ENCODE results near the gene OCA2. TPM values are rescaled to one million over a fixed set of nuclear protein-coding genes. Genes with fewer than 3 reads are reported as not detected.

OCA2 gene
- total and polyA plus RNA-seq, 4 experiments from 2014 or later: not detected

GRCh38 chr15:27776501-27776900, 322.6 kb downstream of the OCA2 start:
- H3K36me3 ChIP-seq (ENCODE audit: insufficient read depth, low read length): no peaks in the 10 kb centered on the region
- ChIA-PET POLR2A (ENCODE audit: partially characterized antibody) (no interaction called here), CTCF (ENCODE audit: partially characterized antibody) (no interaction called here)
- H3K4me1 ChIP-seq (ENCODE audit: insufficient read depth, low read length): no peaks in the 10 kb centered on the region
- H3K27me3 Mint-ChIP-seq: no peaks in the 10 kb centered on the region
- H3K9me3 ChIP-seq (ENCODE audit: control insufficient read depth in 1 of 2, low read length in 2 of 2): no peaks in the 10 kb centered on the region
- no peaks in the 10 kb centered on the region for H3K36me3 Mint-ChIP-seq
- H3K4me1 Mint-ChIP-seq: no peaks in the 10 kb centered on the region
- no peak overlapping the region for H3K4me3 Mint-ChIP-seq
- intact Hi-C loops (cut with micrococcal nuclease): no loop called here
- DNase-seq: no peak
- no peak overlapping the region for H3K4me3 ChIP-seq (ENCODE audit: low read length in 2 of 2)
- H3K27me3 ChIP-seq (ENCODE audit: insufficient read depth, low read length): no peaks in the 10 kb centered on the region
- peaks cover 0 to 8% (median 4%) of the 10 kb centered on the region in 8 donors for H3K9me3 Mint-ChIP-seq
- no peak overlapping the region for H3K27ac Mint-ChIP-seq
- H3K27ac ChIP-seq (ENCODE audit: low read depth, low read length): no peak overlapping the region

- ChIA-PET POLR2A (ENCODE audit: partially characterized antibody) (no interaction called here), CTCF (ENCODE audit: partially characterized antibody) (no interaction called here)
- Histone ChIP-seq H3K4me3 (ENCODE audit: low read length in 2 of 2) (no peak overlapping the region), H3K36me3 (ENCODE audit: insufficient read depth, low read length) (no peaks in the 10 kb centered on the region), H3K9me3 (ENCODE audit: control insufficient read depth in 1 of 2, low read length in 2 of 2) (no peaks in the 10 kb centered on the region), H3K4me1 (ENCODE audit: insufficient read depth, low read length) (no peaks in the 10 kb centered on the region), H3K27ac (ENCODE audit: low read depth, low read length) (no peak overlapping the region), H3K27me3 (ENCODE audit: insufficient read depth, low read length) (no peaks in the 10 kb centered on the region)
- H3K27ac Mint-ChIP-seq: no peak overlapping the region
- intact Hi-C loops (cut with micrococcal nuclease): no loop called here
- no peak for DNase-seq
- peaks cover 0 to 8% (median 5%) of the 10 kb centered on the region in 8 donors for H3K9me3 Mint-ChIP-seq
- no peak overlapping the region for H3K4me3 Mint-ChIP-seq
- H3K27me3 Mint-ChIP-seq: no peaks in the 10 kb centered on the region
- no peaks in the 10 kb centered on the region for H3K4me1 Mint-ChIP-seq
- H3K36me3 Mint-ChIP-seq: no peaks in the 10 kb centered on the region
Measured at GRCh38 chr15:27774638-27775037, 324.5 kb downstream of the OCA2 start.

DNA sequence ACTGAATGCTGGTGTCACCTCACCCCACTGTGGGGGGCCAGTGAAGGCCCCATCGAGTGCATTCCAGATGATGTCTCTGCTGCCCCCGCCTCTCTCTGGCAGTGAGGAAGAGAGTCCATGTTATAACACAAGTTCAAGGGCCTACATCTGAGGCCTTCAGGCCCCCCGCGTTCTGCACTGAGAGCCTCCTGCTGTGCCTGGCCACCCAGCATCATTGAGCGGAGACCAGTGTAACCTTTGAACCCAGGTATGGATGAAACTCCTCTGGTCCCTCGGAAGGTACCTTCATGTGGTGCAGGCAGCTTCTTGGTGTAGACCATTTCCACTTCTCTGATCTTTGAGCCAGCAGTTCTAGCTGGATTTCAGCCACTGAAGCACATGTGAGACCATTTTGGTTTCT, 324.9 kb downstream of the OCA2 start:
- ChIA-PET POLR2A (ENCODE audit: partially characterized antibody) (no interaction called here), CTCF (ENCODE audit: partially characterized antibody) (no interaction called here)
- Mint-ChIP-seq H3K27ac (no peak overlapping the region), H3K27me3 (no peaks in the 10 kb centered on the region), H3K4me1 (no peaks in the 10 kb centered on the region), H3K9me3 (peaks cover 0 to 11% (median 6%) of the 10 kb centered on the region in 8 donors), H3K4me3 (no peak overlapping the region), H3K36me3 (no peaks in the 10 kb centered on the region)
- H3K4me3 ChIP-seq (ENCODE audit: low read length in 2 of 2): no peak overlapping the region
- no peak overlapping the region for H3K27ac ChIP-seq (ENCODE audit: low read depth, low read length)
- intact Hi-C loops (cut with micrococcal nuclease): no loop called here
- no peak for DNase-seq
- H3K4me1 ChIP-seq (ENCODE audit: insufficient read depth, low read length): no peaks in the 10 kb centered on the region
- H3K9me3 ChIP-seq (ENCODE audit: control insufficient read depth in 1 of 2, low read length in 2 of 2): no peaks in the 10 kb centered on the region
- no peaks in the 10 kb centered on the region for H3K27me3 ChIP-seq (ENCODE audit: insufficient read depth, low read length)
- H3K36me3 ChIP-seq (ENCODE audit: insufficient read depth, low read length): no peaks in the 10 kb centered on the region

DNA sequence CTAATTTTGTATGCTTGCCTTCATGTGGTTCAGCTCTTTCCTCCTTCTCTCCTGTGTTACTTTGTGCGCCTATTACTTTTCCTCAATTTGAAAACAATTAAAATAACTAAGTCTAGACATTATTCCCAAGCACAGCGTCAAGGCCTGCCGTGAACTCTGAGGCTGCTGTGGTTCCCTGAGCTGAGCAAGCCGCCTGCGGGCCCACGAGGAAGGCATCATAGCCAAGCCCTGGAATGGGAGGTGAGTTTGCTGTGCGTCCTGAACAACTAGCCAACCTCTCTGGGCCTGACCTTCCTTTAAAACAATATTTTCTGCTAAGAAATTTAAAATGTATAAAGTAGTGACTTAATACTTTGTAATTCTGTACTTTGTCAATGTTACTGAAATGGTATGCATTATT, 327.2 kb downstream of the OCA2 start:
- Histone ChIP-seq H3K4me1 (ENCODE audit: insufficient read depth, low read length) (no peaks in the 10 kb centered on the region), H3K36me3 (ENCODE audit: insufficient read depth, low read length) (no peaks in the 10 kb centered on the region), H3K9me3 (ENCODE audit: control insufficient read depth in 1 of 2, low read length in 2 of 2) (no peaks in the 10 kb centered on the region), H3K27ac (ENCODE audit: low read depth, low read length) (no peak overlapping the region), H3K27me3 (ENCODE audit: insufficient read depth, low read length) (no peaks in the 10 kb centered on the region), H3K4me3 (ENCODE audit: low read length in 2 of 2) (no peak overlapping the region)
- CTCF ChIA-PET (ENCODE audit: partially characterized antibody): no interaction called here
- no peak overlapping the region for H3K27ac Mint-ChIP-seq
- H3K9me3 Mint-ChIP-seq: peaks cover 4 to 16% (median 10%) of the 10 kb centered on the region in 8 donors
- POLR2A ChIA-PET (ENCODE audit: partially characterized antibody): no interaction called here
- H3K4me3 Mint-ChIP-seq: no peak overlapping the region
- no peaks in the 10 kb centered on the region for H3K27me3 Mint-ChIP-seq
- no peak for DNase-seq
- intact Hi-C loops (cut with micrococcal nuclease): no loop called here
- no peaks in the 10 kb centered on the region for H3K4me1 Mint-ChIP-seq
- no peaks in the 10 kb centered on the region for H3K36me3 Mint-ChIP-seq

DNA sequence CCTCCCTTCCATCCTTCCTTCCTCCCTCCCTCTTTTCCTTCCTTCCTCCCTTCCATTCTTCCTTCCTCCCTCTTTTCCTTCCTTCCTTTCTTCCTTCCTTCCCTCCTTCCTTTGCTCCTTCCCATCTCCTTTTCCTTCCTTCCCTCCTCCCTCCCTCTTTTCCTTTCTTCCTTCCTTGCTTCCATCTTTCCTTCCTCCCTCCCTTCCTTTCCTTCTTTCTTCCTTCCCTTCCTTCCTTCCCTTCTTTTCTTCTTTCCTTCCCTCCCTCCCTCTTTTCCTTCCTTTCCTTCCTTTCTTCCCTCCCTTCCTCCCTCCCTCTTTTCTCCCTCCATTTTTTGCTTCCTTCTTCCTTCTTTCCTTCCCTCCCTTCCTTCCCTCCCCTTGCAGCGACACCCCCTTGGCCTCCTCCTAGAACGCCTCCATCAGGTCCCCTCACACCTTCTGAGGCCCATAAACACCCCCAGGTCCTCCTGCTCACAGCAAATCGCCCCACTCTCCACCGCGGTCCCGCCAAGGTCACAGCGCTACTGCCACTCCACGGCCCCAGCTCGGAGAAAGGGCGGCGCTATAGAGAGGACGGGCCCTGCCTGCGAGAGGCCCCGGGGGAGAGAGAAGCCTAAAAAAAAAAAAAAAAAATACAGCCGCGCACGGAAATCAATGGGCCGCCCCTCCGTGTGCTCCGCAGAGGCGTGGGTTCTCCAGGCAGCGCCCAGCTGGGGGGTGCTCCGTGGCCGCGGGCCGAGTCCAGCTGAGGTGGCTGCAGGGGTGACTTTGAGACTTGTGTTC, 328.2 kb downstream of the OCA2 start:
- Mint-ChIP-seq H3K36me3 (no peaks in the 10 kb centered on the region), H3K4me1 (no peaks in the 10 kb centered on the region), H3K27me3 (no peaks in the 10 kb centered on the region), H3K27ac (no peak overlapping the region), H3K9me3 (peaks cover 4 to 17% (median 12%) of the 10 kb centered on the region in 8 donors), H3K4me3 (no peak overlapping the region)
- Histone ChIP-seq H3K27me3 (ENCODE audit: insufficient read depth, low read length) (no peaks in the 10 kb centered on the region), H3K4me1 (ENCODE audit: insufficient read depth, low read length) (no peaks in the 10 kb centered on the region), H3K4me3 (ENCODE audit: low read length in 2 of 2) (no peak overlapping the region), H3K36me3 (ENCODE audit: insufficient read depth, low read length) (no peaks in the 10 kb centered on the region), H3K27ac (ENCODE audit: low read depth, low read length) (no peak overlapping the region), H3K9me3 (ENCODE audit: control insufficient read depth in 1 of 2, low read length in 2 of 2) (no peaks in the 10 kb centered on the region)
- intact Hi-C loops (cut with micrococcal nuclease): no loop called here
- no peak for DNase-seq
- ChIA-PET CTCF (ENCODE audit: partially characterized antibody) (no interaction called here), POLR2A (ENCODE audit: partially characterized antibody) (no interaction called here)

GRCh38 chr15:27770086-27770607, 329.0 kb downstream of the OCA2 start:
- no peaks in the 10 kb centered on the region for H3K36me3 ChIP-seq (ENCODE audit: insufficient read depth, low read length)
- no peaks in the 10 kb centered on the region for H3K27me3 Mint-ChIP-seq
- no peaks in the 10 kb centered on the region for H3K4me1 Mint-ChIP-seq
- H3K9me3 ChIP-seq (ENCODE audit: control insufficient read depth in 1 of 2, low read length in 2 of 2): no peaks in the 10 kb centered on the region
- H3K27me3 ChIP-seq (ENCODE audit: insufficient read depth, low read length): no peaks in the 10 kb centered on the region
- no peaks in the 10 kb centered on the region for H3K4me1 ChIP-seq (ENCODE audit: insufficient read depth, low read length)
- peaks cover 4 to 17% (median 12%) of the 10 kb centered on the region in 8 donors for H3K9me3 Mint-ChIP-seq
- intact Hi-C loops (cut with micrococcal nuclease): no loop called here
- no peak overlapping the region for H3K4me3 ChIP-seq (ENCODE audit: low read length in 2 of 2)
- DNase-seq: no peak
- POLR2A ChIA-PET (ENCODE audit: partially characterized antibody): no interaction called here
- no peak overlapping the region for H3K27ac Mint-ChIP-seq
- CTCF ChIA-PET (ENCODE audit: partially characterized antibody): no interaction called here
- H3K36me3 Mint-ChIP-seq: no peaks in the 10 kb centered on the region
- H3K27ac ChIP-seq (ENCODE audit: low read depth, low read length): no peak overlapping the region
- no peak overlapping the region for H3K4me3 Mint-ChIP-seq

GRCh38 chr15:27769652-27770051, 329.5 kb downstream of the OCA2 start:
- Mint-ChIP-seq H3K4me3 (no peak overlapping the region), H3K27ac (no peak overlapping the region), H3K36me3 (no peaks in the 10 kb centered on the region), H3K27me3 (no peaks in the 10 kb centered on the region), H3K4me1 (no peaks in the 10 kb centered on the region), H3K9me3 (peaks cover 4 to 17% (median 12%) of the 10 kb centered on the region in 8 donors)
- no peak overlapping the region for H3K4me3 ChIP-seq (ENCODE audit: low read length in 2 of 2)
- no peaks in the 10 kb centered on the region for H3K36me3 ChIP-seq (ENCODE audit: insufficient read depth, low read length)
- ChIA-PET POLR2A (ENCODE audit: partially characterized antibody) (no interaction called here), CTCF (ENCODE audit: partially characterized antibody) (no interaction called here)
- DNase-seq: no peak
- H3K9me3 ChIP-seq (ENCODE audit: control insufficient read depth in 1 of 2, low read length in 2 of 2): no peaks in the 10 kb centered on the region
- intact Hi-C loops (cut with micrococcal nuclease): no loop called here
- no peaks in the 10 kb centered on the region for H3K27me3 ChIP-seq (ENCODE audit: insufficient read depth, low read length)
- H3K27ac ChIP-seq (ENCODE audit: low read depth, low read length): no peak overlapping the region
- no peaks in the 10 kb centered on the region for H3K4me1 ChIP-seq (ENCODE audit: insufficient read depth, low read length)
